NCI-H226 (cell line): ENCODE data around the gene CRYM.

Experiments
- DNase-seq: peaks from one replicate; pipeline ENCODE4 v3.0.0-alpha.2; 2015

The CRYM gene

DNA sequence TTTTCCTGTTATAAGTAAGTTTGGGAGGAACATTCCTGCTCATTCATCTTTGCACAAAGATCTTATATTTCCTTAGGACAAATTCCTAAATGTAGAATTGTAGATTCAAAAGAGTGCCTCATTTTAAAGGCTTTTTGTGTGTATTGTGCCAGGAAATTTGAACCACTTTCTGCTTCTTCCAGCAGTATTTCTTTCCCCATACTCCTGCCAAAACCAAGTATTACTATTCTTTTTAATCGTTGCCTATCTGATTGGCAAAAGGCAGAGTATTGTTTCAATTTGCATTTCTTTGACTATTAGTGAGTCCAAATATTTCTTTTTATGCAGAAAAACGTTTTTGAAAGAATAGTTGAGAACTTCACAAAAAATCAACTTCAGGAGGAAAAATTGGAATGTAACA is 35.3 kb downstream of the CRYM start:
- DNase-seq = no peak

DNA sequence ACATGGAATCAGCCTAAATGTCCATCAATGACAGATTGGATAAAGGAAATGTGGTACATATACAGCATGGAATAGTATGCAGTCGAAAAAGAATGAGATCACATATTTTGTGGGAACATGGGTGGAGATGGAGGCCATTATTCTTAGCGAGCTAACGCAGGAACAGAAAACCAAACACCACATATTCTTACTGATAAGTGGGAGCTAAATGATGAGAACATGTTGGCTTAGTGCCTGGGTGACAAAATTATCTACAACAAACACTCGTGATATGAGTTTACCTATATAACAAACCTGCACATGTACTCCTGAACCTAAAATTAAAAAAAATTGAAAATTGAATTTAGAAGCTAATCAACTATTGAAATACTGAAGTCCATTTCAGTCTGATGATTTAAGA is 38.4 kb downstream of the CRYM start:
- DNase-seq = no peak

DNA sequence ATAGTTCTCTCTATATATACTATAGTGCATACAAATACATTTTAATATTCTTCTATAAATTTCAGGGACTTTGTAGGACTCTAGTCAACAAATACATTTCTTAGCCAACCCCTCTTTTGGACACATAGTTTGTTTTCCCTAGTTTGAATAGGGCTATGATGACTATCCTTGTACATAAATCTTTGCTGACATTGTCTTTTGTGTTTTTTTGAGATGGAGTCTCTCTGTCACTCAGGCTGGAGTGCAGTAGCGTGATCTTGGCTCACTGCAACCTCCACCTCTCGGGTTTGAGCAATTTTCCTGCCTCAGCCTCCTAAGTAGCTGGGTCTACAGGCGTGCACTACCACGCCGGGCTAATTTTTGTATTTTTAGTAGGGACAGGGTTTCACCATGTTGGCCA is 41.3 kb downstream of the CRYM start:
- DNase-seq = no peak

GRCh38 chr16:21235199-21235585 is 42.9 kb downstream of the CRYM start:
- DNase-seq = no peak

- no peak for DNase-seq
Observed at GRCh38 chr16:21233521-21234150, 44.5 kb downstream of the CRYM start, which contains the start of gene ANKS4B. Gene ANKS4B, plus strand, starts transcription at chr16:21233699. Its CDS starts 39 bp downstream, at chr16:21233738.

- DNase-seq = no peak
Observed at GRCh38 chr16:21233045-21233520, 45.0 kb downstream of the CRYM start.

GRCh38 chr16:21228361-21228872 is 49.7 kb downstream of the CRYM start:
- no peak for DNase-seq

- DNase-seq = no peak
Observed at GRCh38 chr16:21227866-21228265, 50.2 kb downstream of the CRYM start.

- no peak for DNase-seq
Observed at GRCh38 chr16:21226749-21227148, 51.3 kb downstream of the CRYM start.

DNA sequence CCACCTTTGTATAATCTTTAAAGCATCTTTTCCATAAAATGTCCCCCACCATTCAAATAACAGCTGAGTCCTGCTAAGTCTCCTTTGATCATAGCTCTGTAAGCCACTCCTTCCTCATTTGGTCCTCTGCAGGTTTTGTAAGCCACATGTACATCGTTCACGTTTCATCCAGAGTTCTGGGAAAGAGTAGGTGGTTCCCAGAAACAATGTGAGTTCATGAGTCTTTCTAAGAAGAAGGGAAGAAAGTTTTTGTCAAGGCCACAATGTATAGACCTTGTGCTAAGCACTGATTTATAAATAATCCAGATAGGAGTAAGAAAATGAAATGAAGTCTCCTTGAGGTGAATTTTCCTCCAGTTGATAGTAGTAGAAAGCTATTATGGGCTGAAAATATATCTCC is 53.3 kb downstream of the CRYM start:
- no peak for DNase-seq

DNA sequence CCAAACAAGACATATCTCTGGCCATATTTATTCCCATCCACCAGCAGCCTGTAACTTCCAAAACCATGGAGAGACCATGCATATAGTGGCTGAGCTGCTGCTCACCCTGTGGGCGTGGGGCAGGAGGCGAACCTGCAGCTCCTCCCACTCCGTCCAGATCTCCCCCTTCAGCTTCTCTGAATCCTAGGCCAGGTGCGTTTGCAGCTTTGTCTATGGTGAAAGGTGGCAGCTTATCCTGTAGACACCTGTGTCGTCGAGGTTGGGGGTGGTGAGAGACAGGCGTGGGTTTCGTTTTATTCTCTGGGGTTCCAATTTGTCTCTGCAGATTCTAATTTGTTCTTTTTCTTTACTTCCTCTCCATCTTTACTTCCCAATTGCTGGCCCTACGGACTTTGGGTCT is 54.3 kb downstream of the CRYM start:
- DNase-seq = no peak

GRCh38 chr16:21222495-21223337 is 55.4 kb downstream of the CRYM start:
- no peak for DNase-seq

GRCh38 chr16:21219551-21219950 is 58.5 kb downstream of the CRYM start:
- no peak for DNase-seq

GRCh38 chr16:21218153-21218552 is 59.9 kb downstream of the CRYM start:
- DNase-seq = peak; percentile 4

DNA sequence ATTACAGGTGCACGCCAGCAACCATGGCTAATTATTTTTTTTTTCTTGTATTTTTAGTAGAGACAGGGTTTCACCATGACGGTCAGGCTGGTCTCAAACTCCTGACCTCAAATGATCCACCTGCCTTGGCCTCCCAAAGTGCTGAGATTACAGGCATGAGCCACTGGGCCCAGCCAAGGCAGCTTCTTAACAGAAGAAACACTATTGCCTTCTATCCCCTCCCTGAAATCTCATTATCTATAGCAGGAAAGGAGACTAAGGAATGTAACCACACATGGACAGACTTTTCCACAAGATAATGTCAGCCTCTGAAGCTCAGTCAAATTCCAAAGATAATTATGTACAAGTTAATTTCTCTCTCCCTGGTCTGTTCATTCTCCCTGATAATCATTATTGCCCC is 61.0 kb downstream of the CRYM start:
- no peak for DNase-seq

- no peak for DNase-seq
Observed at GRCh38 chr16:21214086-21214485, 64.0 kb downstream of the CRYM start.

GRCh38 chr16:21211486-21211885 is 66.6 kb downstream of the CRYM start, which contains the start of gene ZP2:
Gene ZP2, minus strand, starts transcription at chr16:21211574. Its CDS starts 27 bp downstream, at chr16:21211547.
- no peak for DNase-seq
